K562 (cell line): ENCODE data around the gene FLT1. TPM values are rescaled to one million over a fixed set of nuclear protein-coding genes. Genes with fewer than 3 reads are reported as not detected.
A peak's percentile ranks its signal among the peaks of the same experiment; 100 is the strongest.

Experiments
- CHD4 ChIP-seq: fragments of 200-600 bp; sonication (generic); IDR thresholded peaks from 3 replicates; pipeline ENCODE4 v1.6.1; 2012; ENCODE audit warnings: low read depth, mild to moderate bottlenecking, mixed read lengths, low read length, inconsistent platforms; ENCODE audit not compliant: insufficient read depth, insufficient replicate concordance, poor library complexity, severe bottlenecking
- EGR1 ChIP-seq: fragments of 450-650 bp; conservative IDR thresholded peaks from 2 replicates; pipeline ENCODE4 v1.6.1; 2017; ENCODE audit warnings: mild to moderate bottlenecking
- GATA2 ChIP-seq: sonication (generic); formaldehyde crosslinking; IDR thresholded peaks from 2 replicates; pipeline ENCODE4 v1.4.0; 2020; ENCODE audit warnings: mild to moderate bottlenecking, missing genetic modification reagents
- HLTF ChIP-seq: fragments of 450-650 bp; IDR thresholded peaks from 2 replicates; pipeline ENCODE4 v1.6.1; 2016
- PCBP2 ChIP-seq: fragments of 200-400 bp; formaldehyde crosslinking; IDR thresholded peaks from 2 replicates; pipeline ENCODE4 v1.6.1; 2018; ENCODE audit warnings: low read length, low read depth, mild to moderate bottlenecking, moderate library complexity; ENCODE audit not compliant: poor library complexity, severe bottlenecking
- POLR2AphosphoS5 ChIP-seq: IDR thresholded peaks from 2 replicates; pipeline ENCODE4 v1.6.1; 2011; ENCODE audit warnings: mild to moderate bottlenecking, low read depth, low read length, moderate library complexity; ENCODE audit not compliant: control insufficient read depth, insufficient read depth
- STAT5A ChIP-seq: IDR thresholded peaks from 2 replicates; pipeline ENCODE4 v1.6.1; 2012; ENCODE audit warnings: low read length, inconsistent platforms, borderline replicate concordance
- STAT5B ChIP-seq: fragments of 250-450 bp; sonication (Bioruptor Pico); IDR thresholded peaks from 2 replicates; pipeline ENCODE4 v1.8.0; 2021; ENCODE audit warnings: mild to moderate bottlenecking, inconsistent platforms
- YBX1 ChIP-seq: fragments of 450-650 bp; IDR thresholded peaks from 2 replicates; pipeline ENCODE4 v1.7.1; 2016; ENCODE audit warnings: mild to moderate bottlenecking
- ZNF12 ChIP-seq: sonication (generic); formaldehyde crosslinking; IDR thresholded peaks from 2 replicates; pipeline ENCODE4 v1.4.0; 2020; ENCODE audit warnings: mild to moderate bottlenecking, missing genetic modification reagents
- ZNF695 ChIP-seq: fragments of 450-650 bp; formaldehyde crosslinking; IDR thresholded peaks from 2 replicates; pipeline ENCODE4 v1.4.0; 2020; ENCODE audit warnings: mild to moderate bottlenecking, moderate library complexity
- polyA plus RNA-seq, 8 experiments: library from polyadenylated mRNA; depleted of rRNA in 4 of 8; stranded (reverse) in 5 of 8; unstranded in 3 of 8; fragments of >200 nt; fragmentation: Nextera tagmentation in 2 of 8; fragmentation: Illumina TruSeq in 1 of 8; extraction: Ambion mirVana in 2 of 8; extraction: Trizol in 1 of 8; gene quantifications; 2 replicates each; pipeline versions ENCODE4 v1.2.1 to v1.2.3, GENCODE V29; 2011 to 2014; ENCODE audit warnings: inconsistent platforms in 1 of 8, missing spikeins in 1 of 8
- total RNA-seq, 7 experiments: library from RNA; depleted of rRNA in 6 of 7; stranded (reverse); fragments of >200 nt in 6 of 7; fragmentation: Illumina TruSeq in 2 of 7; extraction: Trizol in 2 of 7; gene quantifications; 2 replicates each; pipeline versions ENCODE4 v1.2.1 to v1.2.3, GENCODE V29; 2011 to 2021; ENCODE audit warnings: low replicate concordance in 1 of 7
- TF ChIP-seq, protein P1 (sequence below): fragments of 250-450 bp; sonication (Bioruptor Pico); IDR thresholded peaks from 2 replicates; pipeline ENCODE4 v1.5.0; 2021; ENCODE audit warnings: mild to moderate bottlenecking, moderate library complexity
- TF ChIP-seq, protein P2 (sequence below): sonication (generic); formaldehyde crosslinking; IDR thresholded peaks from 2 replicates; pipeline ENCODE4 v1.8.1; 2023; ENCODE audit warnings: mild to moderate bottlenecking, missing genetic modification reagents
- TF ChIP-seq, protein P3 (sequence below): fragments of 250-450 bp; sonication (Bioruptor Pico); IDR thresholded peaks from 2 replicates; pipeline ENCODE4 v1.4.0; 2020; ENCODE audit warnings: mild to moderate bottlenecking
- TF ChIP-seq, protein P4 (sequence below): fragments of 250-450 bp; sonication (Bioruptor Pico); IDR thresholded peaks from 2 replicates; pipeline ENCODE4 v1.8.0; 2022; ENCODE audit warnings: inconsistent platforms

The FLT1 gene
- total and polyA plus RNA-seq, 9 of the 15 experiments (the other 6 are each of a cell fraction or from before 2014, with no cell fraction given): 0.01 to 2.0 (median 0.22) TPM

DNA sequence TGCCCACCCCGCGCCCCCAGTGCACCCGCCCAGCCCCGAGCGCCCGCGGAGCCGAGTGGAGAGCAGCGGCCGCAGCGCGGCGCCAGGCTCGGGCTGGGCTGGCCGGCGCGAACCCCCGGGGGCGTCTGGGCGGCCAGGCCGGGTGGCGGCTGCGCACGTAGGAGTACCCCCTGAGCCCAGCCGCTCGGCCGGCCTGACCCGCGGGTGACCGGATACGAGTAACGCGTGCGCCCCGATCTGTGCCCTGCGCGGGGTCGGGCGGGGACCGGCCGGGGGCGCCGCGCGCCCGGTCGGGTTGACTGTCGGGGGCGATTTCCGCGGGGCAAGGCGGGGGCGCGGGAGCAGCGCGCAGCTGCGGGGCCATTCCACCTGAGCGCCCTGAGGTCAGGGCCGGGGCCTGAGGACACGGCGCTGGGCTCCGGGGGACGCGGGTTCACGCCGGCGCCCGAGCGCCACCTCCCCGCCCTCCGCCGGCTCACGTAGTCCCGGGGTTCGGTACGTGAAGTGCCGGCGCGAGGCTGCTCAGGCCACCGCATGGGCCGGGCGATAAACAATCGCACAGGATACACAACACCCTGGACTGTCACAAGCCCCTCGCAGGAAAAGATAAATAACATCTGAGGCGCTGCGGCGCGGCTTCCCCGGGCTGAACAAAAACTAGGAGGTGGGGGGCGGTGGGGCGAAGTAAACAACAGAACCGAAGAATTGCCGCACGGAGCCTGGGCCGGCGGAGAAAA, 37.6 kb upstream of the FLT1 start (continued):
- TF ChIP-seq, protein P1, sequence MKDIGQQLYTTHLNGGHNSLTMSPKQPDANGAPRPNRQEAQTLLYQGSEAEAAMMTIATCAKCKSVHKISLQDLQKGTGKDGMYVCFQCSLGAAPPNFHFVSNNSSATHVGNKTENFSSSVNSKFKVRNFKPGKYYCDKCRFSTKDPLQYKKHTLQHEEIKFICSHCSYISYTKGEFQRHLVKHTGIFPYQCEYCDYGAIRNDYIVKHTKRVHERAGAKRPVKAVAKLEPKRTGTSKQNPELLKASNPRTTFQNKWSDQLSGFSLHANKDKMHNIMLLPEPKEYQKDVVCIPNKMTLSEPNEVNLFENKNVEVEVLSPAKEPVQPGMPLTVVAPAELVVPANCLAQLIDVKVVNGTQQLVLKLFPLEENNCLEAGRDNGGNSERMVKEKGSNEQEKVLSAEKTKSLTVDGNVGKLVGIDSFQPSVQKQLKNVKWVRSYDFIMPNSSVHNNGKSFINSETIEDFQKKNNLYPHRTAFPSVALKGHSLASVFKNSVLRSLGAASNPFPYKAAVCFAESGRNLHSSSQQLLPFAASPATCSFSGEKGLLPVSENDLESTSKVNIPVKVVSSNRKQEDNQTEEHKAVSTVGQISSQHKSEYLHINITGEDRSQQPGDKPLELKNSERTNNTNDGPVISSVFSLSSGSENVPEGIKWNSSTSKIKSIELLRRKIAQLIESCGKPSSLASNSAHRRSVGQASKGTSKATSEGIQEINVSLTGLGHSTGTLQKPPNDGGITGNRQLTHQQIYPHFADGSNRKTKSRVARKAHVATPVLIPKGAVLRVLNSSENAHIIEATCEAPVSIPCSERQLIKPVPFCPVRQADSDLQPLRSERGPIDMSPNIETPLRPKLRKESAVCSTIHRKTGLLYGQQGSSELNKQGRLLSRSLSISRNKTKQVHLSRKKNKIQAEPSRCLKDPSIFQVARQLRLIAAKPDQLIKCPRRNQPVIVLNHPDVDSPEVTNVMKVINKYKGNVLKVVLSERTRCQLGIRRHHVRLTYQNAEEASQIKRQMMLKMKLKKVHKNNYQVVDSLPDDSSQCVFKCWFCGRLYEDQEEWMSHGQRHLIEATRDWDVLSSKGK (CRISPR knock-in tag): no peak
- TF ChIP-seq, protein P2, sequence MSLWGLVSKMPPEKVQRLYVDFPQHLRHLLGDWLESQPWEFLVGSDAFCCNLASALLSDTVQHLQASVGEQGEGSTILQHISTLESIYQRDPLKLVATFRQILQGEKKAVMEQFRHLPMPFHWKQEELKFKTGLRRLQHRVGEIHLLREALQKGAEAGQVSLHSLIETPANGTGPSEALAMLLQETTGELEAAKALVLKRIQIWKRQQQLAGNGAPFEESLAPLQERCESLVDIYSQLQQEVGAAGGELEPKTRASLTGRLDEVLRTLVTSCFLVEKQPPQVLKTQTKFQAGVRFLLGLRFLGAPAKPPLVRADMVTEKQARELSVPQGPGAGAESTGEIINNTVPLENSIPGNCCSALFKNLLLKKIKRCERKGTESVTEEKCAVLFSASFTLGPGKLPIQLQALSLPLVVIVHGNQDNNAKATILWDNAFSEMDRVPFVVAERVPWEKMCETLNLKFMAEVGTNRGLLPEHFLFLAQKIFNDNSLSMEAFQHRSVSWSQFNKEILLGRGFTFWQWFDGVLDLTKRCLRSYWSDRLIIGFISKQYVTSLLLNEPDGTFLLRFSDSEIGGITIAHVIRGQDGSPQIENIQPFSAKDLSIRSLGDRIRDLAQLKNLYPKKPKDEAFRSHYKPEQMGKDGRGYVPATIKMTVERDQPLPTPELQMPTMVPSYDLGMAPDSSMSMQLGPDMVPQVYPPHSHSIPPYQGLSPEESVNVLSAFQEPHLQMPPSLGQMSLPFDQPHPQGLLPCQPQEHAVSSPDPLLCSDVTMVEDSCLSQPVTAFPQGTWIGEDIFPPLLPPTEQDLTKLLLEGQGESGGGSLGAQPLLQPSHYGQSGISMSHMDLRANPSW: no peak
- TF ChIP-seq YBX1 (no peak), STAT5A (peak; percentile 47), PCBP2 (no peak), GATA2 (CRISPR knock-in tag) (peak; percentile 73), STAT5B (CRISPR knock-in tag) (no peak), ZNF12 (CRISPR knock-in tag) (no peak), EGR1 (no peak), HLTF (no peak), ZNF695 (CRISPR knock-in tag) (no peak), POLR2AphosphoS5 (peak; percentile 54), CHD4 (no peak)
- TF ChIP-seq, protein P3, sequence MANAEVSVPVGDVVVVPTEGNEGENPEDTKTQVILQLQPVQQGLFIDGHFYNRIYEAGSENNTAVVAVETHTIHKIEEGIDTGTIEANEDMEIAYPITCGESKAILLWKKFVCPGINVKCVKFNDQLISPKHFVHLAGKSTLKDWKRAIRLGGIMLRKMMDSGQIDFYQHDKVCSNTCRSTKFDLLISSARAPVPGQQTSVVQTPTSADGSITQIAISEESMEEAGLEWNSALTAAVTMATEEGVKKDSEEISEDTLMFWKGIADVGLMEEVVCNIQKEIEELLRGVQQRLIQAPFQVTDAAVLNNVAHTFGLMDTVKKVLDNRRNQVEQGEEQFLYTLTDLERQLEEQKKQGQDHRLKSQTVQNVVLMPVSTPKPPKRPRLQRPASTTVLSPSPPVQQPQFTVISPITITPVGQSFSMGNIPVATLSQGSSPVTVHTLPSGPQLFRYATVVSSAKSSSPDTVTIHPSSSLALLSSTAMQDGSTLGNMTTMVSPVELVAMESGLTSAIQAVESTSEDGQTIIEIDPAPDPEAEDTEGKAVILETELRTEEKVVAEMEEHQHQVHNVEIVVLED: peak; percentile 70
- TF ChIP-seq, protein P4, sequence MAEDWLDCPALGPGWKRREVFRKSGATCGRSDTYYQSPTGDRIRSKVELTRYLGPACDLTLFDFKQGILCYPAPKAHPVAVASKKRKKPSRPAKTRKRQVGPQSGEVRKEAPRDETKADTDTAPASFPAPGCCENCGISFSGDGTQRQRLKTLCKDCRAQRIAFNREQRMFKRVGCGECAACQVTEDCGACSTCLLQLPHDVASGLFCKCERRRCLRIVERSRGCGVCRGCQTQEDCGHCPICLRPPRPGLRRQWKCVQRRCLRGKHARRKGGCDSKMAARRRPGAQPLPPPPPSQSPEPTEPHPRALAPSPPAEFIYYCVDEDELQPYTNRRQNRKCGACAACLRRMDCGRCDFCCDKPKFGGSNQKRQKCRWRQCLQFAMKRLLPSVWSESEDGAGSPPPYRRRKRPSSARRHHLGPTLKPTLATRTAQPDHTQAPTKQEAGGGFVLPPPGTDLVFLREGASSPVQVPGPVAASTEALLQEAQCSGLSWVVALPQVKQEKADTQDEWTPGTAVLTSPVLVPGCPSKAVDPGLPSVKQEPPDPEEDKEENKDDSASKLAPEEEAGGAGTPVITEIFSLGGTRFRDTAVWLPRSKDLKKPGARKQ (CRISPR knock-in tag): no peak
